Measurements from ENCODE around the gene ATRNL1. TPM values are rescaled to one million over a fixed set of nuclear protein-coding genes. Genes with fewer than 3 reads are reported as not detected.

The ATRNL1 gene
- polyA plus RNA-seq, 2 of the 4 experiments (the other 2 are of a cell fraction), result 0.13 to 0.34 TPM

- TF ChIP-seq ATOH8 (CRISPR knock-in tag; IDR thresholded peaks at IDR 0.05; ENCODE audit: low read depth), result no peak
- TF ChIP-seq CBX8 (IDR thresholded peaks at IDR 0.05), result peak; percentile 15; the same call in 1 of the 2 replicates
- no peak for TF ChIP-seq HEYL (CRISPR knock-in tag; IDR thresholded peaks at IDR 0.05)
- CTCF ChIA-PET, result interaction anchor here (1.2 kb wide), 1 partner anchor 26 kb away, joined by 3 read pairs; no protein-coding TSS in a partner anchor
- 70% methylated on average over 12 of the region's 12 CpGs for WGBS (ENCODE audit: missing lambda C conversion rate)
- Histone ChIP-seq H3K4me2 (peak overlapping the region; percentile 99), H3K4me1 (peaks cover 5% of the 10 kb centered on the region; the same call in 1 of the 3 replicates), H3K9me3 (no peaks in the 10 kb centered on the region), H3K4me3 (peak overlapping the region; percentile 84), H3K27ac (no peak overlapping the region)
- peak; percentile 59 for FAIRE-seq
- no peak for DNase-seq (ENCODE audit: low read depth in 1 of 2, low spot score in 1 of 2)
- POLR2A ChIA-PET, result no interaction called here
- no peak for ATAC-seq
Observed at GRCh38 chr10:115094416-115095140, 1.4 kb downstream of the ATRNL1 start.

GRCh38 chr10:115095758-115096157, 2.6 kb downstream of the ATRNL1 start:
- ChIA-PET POLR2A (no interaction called here), CTCF (interaction anchor here (1.0 to 1.7 kb wide), 3 partner anchors 15 to 221 kb away, joined by 3 to 5 read pairs (median 3); no protein-coding TSS in a partner anchor)
- H3K4me3 ChIP-seq, result no peak overlapping the region
- no peak overlapping the region for H3K27ac ChIP-seq
- no peak for DNase-seq (ENCODE audit: low read depth in 1 of 2, low spot score in 1 of 2)
- H3K9me3 ChIP-seq, result no peaks in the 10 kb centered on the region
- 60% methylated on average over 2 of the region's 2 CpGs for WGBS (ENCODE audit: missing lambda C conversion rate)
- TF ChIP-seq CBX8 (IDR thresholded peaks at IDR 0.05) (no peak), POLR2AphosphoS2 (conservative IDR thresholded peaks at IDR 0.05; ENCODE audit: low read length) (no peak), PHF8 (IDR thresholded peaks at IDR 0.05; ENCODE audit: borderline replicate concordance, low read depth) (no peak), KDM5A (IDR thresholded peaks at IDR 0.05) (no peak), HMGXB4 (CRISPR knock-in tag; IDR thresholded peaks at IDR 0.05; ENCODE audit: borderline replicate concordance) (no peak), NPAS2 (CRISPR knock-in tag; IDR thresholded peaks at IDR 0.05; ENCODE audit: borderline replicate concordance) (no peak), EHF (CRISPR knock-in tag; IDR thresholded peaks at IDR 0.05) (no peak)
- no peak overlapping the region for H3K4me2 ChIP-seq
- H3K4me1 ChIP-seq, result peaks cover 5% of the 10 kb centered on the region; the same call in 1 of the 3 replicates
- no peak for ATAC-seq
- FAIRE-seq, result no peak

- TF ChIP-seq E2F6 (IDR thresholded peaks at IDR 0.05; ENCODE audit: borderline replicate concordance, low read depth), result no peak
- no peak for TF ChIP-seq PHF8 (IDR thresholded peaks at IDR 0.05; ENCODE audit: borderline replicate concordance, low read depth)
- no peak for TF ChIP-seq USF2 (IDR thresholded peaks at IDR 0.05)
- no peak for TF ChIP-seq ZC3H11A (IDR thresholded peaks at IDR 0.05)
- no peak for TF ChIP-seq HOXA7 (CRISPR knock-in tag; IDR thresholded peaks at IDR 0.05)
- no peak for TF ChIP-seq CBX2 (IDR thresholded peaks at IDR 0.05; ENCODE audit: borderline replicate concordance, low read depth)
- no peak for TF ChIP-seq RAD21 (conservative IDR thresholded peaks at IDR 0.05 in 1 of 2, IDR thresholded peaks at IDR 0.05 in 1 of 2)
- TF ChIP-seq FOSB (CRISPR knock-in tag; IDR thresholded peaks at IDR 0.05), result no peak
- TF ChIP-seq BCL3 (IDR thresholded peaks at IDR 0.05), result no peak
- TF ChIP-seq EHF (CRISPR knock-in tag; IDR thresholded peaks at IDR 0.05), result no peak
- no peak for TF ChIP-seq RNF2 (IDR thresholded peaks at IDR 0.05; ENCODE audit: borderline replicate concordance, low read depth)
- no peak for TF ChIP-seq SMC3 (IDR thresholded peaks at IDR 0.05)
- TF ChIP-seq NPAS2 (CRISPR knock-in tag; IDR thresholded peaks at IDR 0.05; ENCODE audit: borderline replicate concordance), result no peak
- TF ChIP-seq HOXB5 (CRISPR knock-in tag; IDR thresholded peaks at IDR 0.05), result no peak
- no peak for TF ChIP-seq MYC (IDR thresholded peaks at IDR 0.05; ENCODE audit: borderline replicate concordance, low read length)
- no peak for TF ChIP-seq FOXS1 (CRISPR knock-in tag; IDR thresholded peaks at IDR 0.05)
- TF ChIP-seq RARB (CRISPR knock-in tag; IDR thresholded peaks at IDR 0.05), result no peak
- TF ChIP-seq HMGXB4 (CRISPR knock-in tag; IDR thresholded peaks at IDR 0.05; ENCODE audit: borderline replicate concordance), result no peak
- TF ChIP-seq TFCP2L1 (CRISPR knock-in tag; IDR thresholded peaks at IDR 0.05), result no peak
- no peak overlapping the region for H3K4me3 ChIP-seq
- no peak overlapping the region for H3K4me2 ChIP-seq
- ATAC-seq (no peak), FAIRE-seq (no peak), DNase-seq (ENCODE audit: low read depth in 1 of 2, low spot score in 1 of 2) (no peak)
- POLR2A ChIA-PET, result no interaction called here
- no peaks in the 10 kb centered on the region for H3K4me1 ChIP-seq
- H3K27ac ChIP-seq, result no peak overlapping the region
- 0% methylated on average over 1 of the region's 1 CpG for WGBS (ENCODE audit: missing lambda C conversion rate)
- CTCF ChIA-PET, result interaction anchor here (0.9 to 1.8 kb wide), 2 partner anchors 227 to 229 kb away, joined by 3 to 8 read pairs; no protein-coding TSS in a partner anchor
- H3K9me3 ChIP-seq, result peaks cover 16% of the 10 kb centered on the region; the same call in 2 of the 3 replicates
Observed at GRCh38 chr10:115103700-115104099, 10.5 kb downstream of the ATRNL1 start.

All from A549 (cell line).